HepG2 (cell line): ENCODE data around the gene COL6A6. TPM values are rescaled to one million over a fixed set of nuclear protein-coding genes. Genes with fewer than 3 reads are reported as not detected.

ENCODE experiments used
- ATAC-seq: fragments of 200-7000 bp; cut with Tn5 transposase; 3 replicates; pipeline ENCODE4 v1.9.1; 2020; ENCODE audit warnings: mild to moderate bottlenecking, moderate library complexity
- BruUV-seq: library from RNA; stranded (reverse); fragments of 400-500 nt; replicated peaks from 2 replicates; lab custom pipeline; 2021; lab: Mats Ljungman, UMichigan
- CTCF ChIA-PET: fragments of 300-600 bp; formaldehyde crosslinking; extraction: SDS; loops from one replicate; lab custom pipeline; 2021; ENCODE audit warnings: low total read pairs, inconsistent platforms, low intra/inter-chr PET ratio; lab: Yijun Ruan, JAX
- POLR2A ChIA-PET: fragments of 350-600 bp; sonication (Branson Sonifier 250); formaldehyde crosslinking; loops from one replicate; lab custom pipeline; 2020; ENCODE audit warnings: antibody characterized with exemption, inconsistent platforms; lab: Yijun Ruan, JAX
- DNase-seq: peaks from one replicate; pipeline ENCODE4 v3.0.0-alpha.2; 2015; ENCODE audit warnings: low spot score
- FAIRE-seq: peaks from 3 replicates; lab custom pipeline; 2011; peaks lifted over from hg19 to GRCh38; lab: Jason Lieb, UNC
- H2AFZ ChIP-seq: one replicate; pipeline ENCODE4 v1.6.1; 2011; ENCODE audit warnings: low read length, inconsistent platforms
- H3K27ac ChIP-seq: fragments of 300-600 bp; 3 replicates; pipeline ENCODE4 v1.8.0; 2011; ENCODE audit warnings: mixed run types, mild to moderate bottlenecking, mixed read lengths, low read length, inconsistent platforms; ENCODE audit not compliant: insufficient read depth; ENCODE audit errors: extremely low read length
- H3K27me3 ChIP-seq, 2 experiments: fragments of 200-600 bp in 1 of 2; 2 replicates in 1 of 2; 3 replicates in 1 of 2; pipeline versions ENCODE4 v1.6.0 to v1.8.0; 2011; ENCODE audit warnings: low read length in 2 of 2, mild to moderate bottlenecking in 2 of 2, moderate library complexity in 2 of 2, inconsistent platforms in 1 of 2; ENCODE audit not compliant: insufficient read depth in 2 of 2, control insufficient read depth in 1 of 2
- H3K36me3 ChIP-seq, 2 experiments: fragments of 200-600 bp in 1 of 2; replicated peaks in 1 of 2; 2 replicates in 1 of 2; 3 replicates in 1 of 2; pipeline versions ENCODE4 v1.5.1 to v1.8.0; 2011; ENCODE audit warnings: low read length in 2 of 2, inconsistent platforms in 1 of 2; ENCODE audit not compliant: insufficient read depth in 2 of 2, control insufficient read depth in 1 of 2
- H3K4me1 ChIP-seq: 2 replicates; pipeline ENCODE4 v1.5.1; 2012; ENCODE audit warnings: low read length, inconsistent platforms; ENCODE audit not compliant: insufficient read depth
- H3K4me2 ChIP-seq: 2 replicates; pipeline ENCODE4 v1.6.0; 2011; ENCODE audit warnings: low read depth, low read length, inconsistent platforms
- H3K4me3 ChIP-seq, 3 experiments: fragments of 200-600 bp in 1 of 3; sonication (generic), shearing (Covaris generic) in 1 of 3; replicated peaks in 1 of 3; 2 replicates each; pipeline ENCODE4 v1.5.1; 2011 to 2016; ENCODE audit warnings: low read length in 3 of 3, inconsistent platforms in 2 of 3, low read depth in 2 of 3, mild to moderate bottlenecking in 2 of 3, control low read depth in 1 of 3, mixed read lengths in 1 of 3; ENCODE audit not compliant: insufficient read depth in 1 of 3
- H3K79me2 ChIP-seq: one replicate; pipeline ENCODE4 v1.6.1; 2011; ENCODE audit warnings: low read length, inconsistent platforms; ENCODE audit not compliant: insufficient read depth
- H3K9ac ChIP-seq: 2 replicates; pipeline ENCODE4 v1.6.0; 2011; ENCODE audit warnings: mild to moderate bottlenecking, low read depth, low read length, inconsistent platforms; ENCODE audit not compliant: insufficient read depth
- H3K9me3 ChIP-seq: 2 replicates; pipeline ENCODE4 v1.5.1; 2012; ENCODE audit warnings: mild to moderate bottlenecking, low read length
- H4K20me1 ChIP-seq: 2 replicates; pipeline ENCODE4 v1.6.0; 2011; ENCODE audit warnings: inconsistent platforms, mild to moderate bottlenecking, low read length, moderate library complexity; ENCODE audit not compliant: insufficient read depth
- ATF7 ChIP-seq, 2 experiments: fragments of 450-650 bp in 1 of 2; sonication (generic) in 1 of 2; formaldehyde crosslinking in 1 of 2; IDR thresholded peaks; 2 replicates each; pipeline versions ENCODE4 v1.4.0 to v1.6.1; 2016 to 2020; ENCODE audit warnings: antibody characterized with exemption in 1 of 2, mild to moderate bottlenecking in 1 of 2, missing genetic modification reagents in 1 of 2
- HMG20A ChIP-seq: IDR thresholded peaks from 2 replicates; pipeline ENCODE4 v1.6.1; 2016; ENCODE audit warnings: borderline replicate concordance
- JUN ChIP-seq: sonication (generic); formaldehyde crosslinking; IDR thresholded peaks from 2 replicates; pipeline ENCODE4 v1.4.0; 2020; ENCODE audit warnings: mild to moderate bottlenecking, missing genetic modification reagents
- KLF6 ChIP-seq: IDR thresholded peaks from 2 replicates; pipeline ENCODE4 v1.8.0; 2016; ENCODE audit warnings: missing biosample characterization, missing genetic modification reagents
- MAFF ChIP-seq: IDR thresholded peaks from 2 replicates; pipeline ENCODE4 v1.6.1; 2011; ENCODE audit warnings: low read depth, low read length, improper control_type of control experiment
- MIER2 ChIP-seq: IDR thresholded peaks from 2 replicates; pipeline ENCODE4 v1.6.1; 2016; ENCODE audit warnings: missing biosample characterization, missing genetic modification reagents
- NFYB ChIP-seq: sonication (generic); formaldehyde crosslinking; IDR thresholded peaks from 2 replicates; pipeline ENCODE4 v1.4.0; 2020; ENCODE audit warnings: missing genetic modification reagents
- SMC3 ChIP-seq: IDR thresholded peaks from 2 replicates; pipeline ENCODE4 v1.6.1; 2011; ENCODE audit warnings: low read length, improper control_type of control experiment
- TMF1 ChIP-seq: sonication (generic); formaldehyde crosslinking; IDR thresholded peaks from 2 replicates; pipeline ENCODE4 v1.8.1; 2022; ENCODE audit warnings: low read depth, missing genetic modification reagents
- ZNF607 ChIP-seq: sonication (generic); formaldehyde crosslinking; IDR thresholded peaks from 2 replicates; pipeline ENCODE4 v1.5.1; 2020; ENCODE audit warnings: missing genetic modification reagents, mild to moderate bottlenecking, borderline replicate concordance
- ZNF7 ChIP-seq: IDR thresholded peaks from 2 replicates; pipeline ENCODE4 v1.6.1; 2016; ENCODE audit warnings: missing biosample characterization, missing genetic modification reagents
- ZNF777 ChIP-seq: sonication (generic); formaldehyde crosslinking; IDR thresholded peaks from 2 replicates; pipeline ENCODE4 v1.4.0; 2020; ENCODE audit warnings: missing genetic modification reagents
- WGBS: methylation state at CpG from one replicate; pipeline ENCODE4 v1.1.6; 2017; ENCODE audit warnings: low lambda C conversion rate; 5-methylcytosine and 5-hydroxymethylcytosine counted together
- in situ Hi-C: cut with HindIII; loops from 2 replicates; pipeline ENCODE4 v1.10.0; 2017; ENCODE audit warnings: low pct_unique_long_range_greater_than_20kb; ENCODE audit not compliant: extremely low pct_ligation_motif_present
- intact Hi-C: fragments of 100-400 bp; cut with micrococcal nuclease; formaldehyde crosslinking; loops from one replicate; pipeline ENCODE4 v1.10.0; 2022; ENCODE audit not compliant: unreplicated experiment
- polyA plus RNA-seq, 8 experiments: library from polyadenylated mRNA; depleted of rRNA in 3 of 8; stranded (reverse) in 7 of 8; unstranded in 1 of 8; fragments of >200 nt; fragmentation: Illumina TruSeq in 4 of 8; extraction: Trizol in 4 of 8; gene quantifications; 2 replicates each; pipeline versions ENCODE4 v1.2.1 to v1.2.3, GENCODE V29; 2011 to 2016; ENCODE audit warnings: low read depth in 4 of 8, missing spikeins in 1 of 8, mixed read lengths in 1 of 8; ENCODE audit not compliant: insufficient read depth in 1 of 8
- total RNA-seq, 5 experiments: library from RNA; depleted of rRNA; stranded (reverse); fragments of >200 nt; fragmentation: Illumina TruSeq; extraction: Trizol; gene quantifications; 2 replicates each; pipeline ENCODE4 v1.2.3, GENCODE V29; 2016; ENCODE audit warnings: low read depth in 1 of 5
- TF ChIP-seq, protein P1 (sequence below): IDR thresholded peaks from 2 replicates; pipeline ENCODE4 v1.6.1; 2016; ENCODE audit warnings: missing compliant biosample characterization, missing genetic modification reagents, borderline replicate concordance
- TF ChIP-seq, protein P2 (sequence below): sonication (generic); formaldehyde crosslinking; conservative IDR thresholded peaks from 2 replicates; pipeline ENCODE4 v1.8.0; 2022; ENCODE audit warnings: low read depth, missing genetic modification reagents
- TF ChIP-seq, protein P3 (sequence below): IDR thresholded peaks from 2 replicates; pipeline ENCODE4 v1.6.1; 2016; ENCODE audit warnings: low read depth

Gene COL6A6
- total and polyA plus RNA-seq, 2 of the 13 experiments (the other 11 are each of a cell fraction or from before 2014, with no cell fraction given), result not detected

DNA sequence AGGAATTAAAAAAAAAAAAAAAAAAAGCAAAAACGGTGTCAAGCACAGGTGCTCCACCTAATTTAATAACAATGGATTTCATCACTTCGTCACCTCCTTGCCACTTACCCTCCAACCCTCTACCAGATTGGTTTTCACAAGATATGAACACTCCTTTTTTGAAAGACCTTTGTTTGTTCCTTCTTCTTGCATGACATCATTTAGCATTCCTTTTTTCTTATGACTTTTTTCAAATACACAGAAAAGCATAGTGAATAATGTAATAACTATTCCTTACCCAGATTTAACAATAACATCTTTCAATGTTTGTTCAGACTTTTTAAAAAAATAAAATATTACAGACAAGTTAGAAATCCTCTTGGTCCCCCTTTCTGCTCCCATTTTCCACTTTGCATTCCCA, 16.3 kb downstream of the COL6A6 start:
- Histone ChIP-seq H3K9ac (no peak overlapping the region), H2AFZ (no peak overlapping the region), H3K4me3 (no peak overlapping the region), H4K20me1 (no peaks in the 10 kb centered on the region), H3K36me3 (no peaks in the 10 kb centered on the region), H3K9me3 (no peaks in the 10 kb centered on the region), H3K4me1 (no peaks in the 10 kb centered on the region), H3K27ac (no peak overlapping the region), H3K79me2 (no peaks in the 10 kb centered on the region), H3K27me3 (peaks cover 0 to 2% of the 10 kb centered on the region in 2 experiments; a peak in 1 of 5 replicates), H3K4me2 (no peak overlapping the region)
- WGBS, result 0% methylated on average over 2 of the region's 2 CpGs
- BruUV-seq, result no TSS peak
- intact Hi-C loops, result loop anchor here (10.0 kb wide), 1 partner anchor 378 kb away; no protein-coding TSS in a partner anchor
- no peak for ATAC-seq
- ChIA-PET CTCF (no interaction called here), POLR2A (no interaction called here)
- TF ChIP-seq ATF7 (IDR thresholded peaks at IDR 0.05) (peak; percentile 55), ATF7 (CRISPR knock-in tag; IDR thresholded peaks at IDR 0.05) (no peak)
- TF ChIP-seq, protein P1, sequence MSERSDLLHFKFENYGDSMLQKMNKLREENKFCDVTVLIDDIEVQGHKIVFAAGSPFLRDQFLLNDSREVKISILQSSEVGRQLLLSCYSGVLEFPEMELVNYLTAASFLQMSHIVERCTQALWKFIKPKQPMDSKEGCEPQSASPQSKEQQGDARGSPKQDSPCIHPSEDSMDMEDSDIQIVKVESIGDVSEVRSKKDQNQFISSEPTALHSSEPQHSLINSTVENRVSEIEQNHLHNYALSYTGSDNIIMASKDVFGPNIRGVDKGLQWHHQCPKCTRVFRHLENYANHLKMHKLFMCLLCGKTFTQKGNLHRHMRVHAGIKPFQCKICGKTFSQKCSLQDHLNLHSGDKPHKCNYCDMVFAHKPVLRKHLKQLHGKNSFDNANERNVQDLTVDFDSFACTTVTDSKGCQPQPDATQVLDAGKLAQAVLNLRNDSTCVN, result no peak
- no peak for FAIRE-seq
- no peak for DNase-seq
- in situ Hi-C loops, result no loop called here

DNA sequence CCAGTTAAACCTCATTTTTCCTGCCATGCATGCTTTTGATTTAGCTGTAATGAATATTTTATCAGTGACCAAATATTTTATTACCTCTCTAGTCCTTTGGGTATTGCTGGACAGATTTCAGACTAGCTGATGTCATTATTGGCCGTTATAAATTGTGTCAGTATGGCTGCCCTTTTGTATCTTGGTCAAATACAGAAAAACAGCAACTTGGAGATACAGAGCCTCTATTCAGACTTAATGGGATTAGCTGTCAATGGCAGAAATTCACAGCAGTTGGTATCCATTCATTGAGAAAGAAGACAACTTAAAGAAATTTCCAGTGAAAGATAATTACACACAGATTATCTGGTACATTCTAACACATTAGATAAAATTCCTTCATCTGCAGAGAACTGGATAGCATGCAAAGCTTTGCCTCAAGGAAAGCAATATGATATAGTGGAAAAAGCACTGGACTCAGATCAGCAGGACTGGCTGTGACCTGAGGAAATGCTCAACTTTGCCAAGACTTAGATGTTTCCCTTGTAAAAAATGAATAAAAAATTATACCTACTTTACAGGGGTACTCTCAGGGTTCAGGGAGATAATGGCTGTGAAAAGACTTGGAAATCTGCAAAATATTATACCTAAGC, 20.8 kb downstream of the COL6A6 start:
- ATAC-seq (no peak), FAIRE-seq (no peak), DNase-seq (no peak)
- Histone ChIP-seq H3K4me3 (no peak overlapping the region), H3K27me3 (no peaks in the 10 kb centered on the region), H3K27ac (no peak overlapping the region), H3K36me3 (no peaks in the 10 kb centered on the region), H3K9ac (no peak overlapping the region), H3K9me3 (no peaks in the 10 kb centered on the region), H2AFZ (no peak overlapping the region), H3K4me2 (no peak overlapping the region), H4K20me1 (no peaks in the 10 kb centered on the region), H3K79me2 (no peaks in the 10 kb centered on the region), H3K4me1 (no peaks in the 10 kb centered on the region)
- no TSS peak for BruUV-seq
- CTCF ChIA-PET, result interaction anchor here (3.1 kb wide), 1 partner anchor 261 kb away, joined by 25 read pairs; no protein-coding TSS in a partner anchor
- WGBS, result 0% methylated on average over 1 of the region's 1 CpG
- in situ Hi-C loops (loop anchor here (5.0 kb wide), 1 partner anchor 260 kb away; no protein-coding TSS in a partner anchor), intact Hi-C loops (loop anchor here (10.0 kb wide), 1 partner anchor 383 kb away; no protein-coding TSS in a partner anchor)
- POLR2A ChIA-PET, result no interaction called here
- TF ChIP-seq ZNF777, result no peak
- TF ChIP-seq NFYB (CRISPR knock-in tag), result no peak
- TF ChIP-seq MAFF, result no peak
- no peak for TF ChIP-seq SMC3
- TF ChIP-seq HMG20A (CRISPR knock-in tag), result no peak
- TF ChIP-seq, protein P2, sequence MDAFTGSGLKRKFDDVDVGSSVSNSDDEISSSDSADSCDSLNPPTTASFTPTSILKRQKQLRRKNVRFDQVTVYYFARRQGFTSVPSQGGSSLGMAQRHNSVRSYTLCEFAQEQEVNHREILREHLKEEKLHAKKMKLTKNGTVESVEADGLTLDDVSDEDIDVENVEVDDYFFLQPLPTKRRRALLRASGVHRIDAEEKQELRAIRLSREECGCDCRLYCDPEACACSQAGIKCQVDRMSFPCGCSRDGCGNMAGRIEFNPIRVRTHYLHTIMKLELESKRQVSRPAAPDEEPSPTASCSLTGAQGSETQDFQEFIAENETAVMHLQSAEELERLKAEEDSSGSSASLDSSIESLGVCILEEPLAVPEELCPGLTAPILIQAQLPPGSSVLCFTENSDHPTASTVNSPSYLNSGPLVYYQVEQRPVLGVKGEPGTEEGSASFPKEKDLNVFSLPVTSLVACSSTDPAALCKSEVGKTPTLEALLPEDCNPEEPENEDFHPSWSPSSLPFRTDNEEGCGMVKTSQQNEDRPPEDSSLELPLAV (CRISPR knock-in tag), result no peak
- no peak for TF ChIP-seq MIER2 (CRISPR knock-in tag)
- TF ChIP-seq KLF6 (CRISPR knock-in tag), result no peak
- TF ChIP-seq ZNF607, result no peak
- TF ChIP-seq, protein P3, sequence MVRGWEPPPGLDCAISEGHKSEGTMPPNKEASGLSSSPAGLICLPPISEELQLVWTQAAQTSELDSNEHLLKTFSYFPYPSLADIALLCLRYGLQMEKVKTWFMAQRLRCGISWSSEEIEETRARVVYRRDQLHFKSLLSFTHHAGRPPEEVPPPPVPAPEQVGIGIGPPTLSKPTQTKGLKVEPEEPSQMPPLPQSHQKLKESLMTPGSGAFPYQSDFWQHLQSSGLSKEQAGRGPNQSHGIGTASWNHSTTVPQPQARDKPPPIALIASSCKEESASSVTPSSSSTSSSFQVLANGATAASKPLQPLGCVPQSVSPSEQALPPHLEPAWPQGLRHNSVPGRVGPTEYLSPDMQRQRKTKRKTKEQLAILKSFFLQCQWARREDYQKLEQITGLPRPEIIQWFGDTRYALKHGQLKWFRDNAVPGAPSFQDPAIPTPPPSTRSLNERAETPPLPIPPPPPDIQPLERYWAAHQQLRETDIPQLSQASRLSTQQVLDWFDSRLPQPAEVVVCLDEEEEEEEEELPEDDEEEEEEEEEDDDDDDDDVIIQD (CRISPR knock-in tag), result no peak
- no peak for TF ChIP-seq TMF1 (CRISPR knock-in tag)
- TF ChIP-seq ZNF7 (CRISPR knock-in tag), result no peak
- TF ChIP-seq JUN, result no peak
